Stromal cell of bone marrow (primary cell): Measurements from ENCODE around the gene ZNF524.

Experiments
- DNase-seq: peaks from one replicate; pipeline ENCODE4 v3.0.0-alpha.2; 2012; ENCODE audit warnings: low read depth

Gene ZNF524

DNA sequence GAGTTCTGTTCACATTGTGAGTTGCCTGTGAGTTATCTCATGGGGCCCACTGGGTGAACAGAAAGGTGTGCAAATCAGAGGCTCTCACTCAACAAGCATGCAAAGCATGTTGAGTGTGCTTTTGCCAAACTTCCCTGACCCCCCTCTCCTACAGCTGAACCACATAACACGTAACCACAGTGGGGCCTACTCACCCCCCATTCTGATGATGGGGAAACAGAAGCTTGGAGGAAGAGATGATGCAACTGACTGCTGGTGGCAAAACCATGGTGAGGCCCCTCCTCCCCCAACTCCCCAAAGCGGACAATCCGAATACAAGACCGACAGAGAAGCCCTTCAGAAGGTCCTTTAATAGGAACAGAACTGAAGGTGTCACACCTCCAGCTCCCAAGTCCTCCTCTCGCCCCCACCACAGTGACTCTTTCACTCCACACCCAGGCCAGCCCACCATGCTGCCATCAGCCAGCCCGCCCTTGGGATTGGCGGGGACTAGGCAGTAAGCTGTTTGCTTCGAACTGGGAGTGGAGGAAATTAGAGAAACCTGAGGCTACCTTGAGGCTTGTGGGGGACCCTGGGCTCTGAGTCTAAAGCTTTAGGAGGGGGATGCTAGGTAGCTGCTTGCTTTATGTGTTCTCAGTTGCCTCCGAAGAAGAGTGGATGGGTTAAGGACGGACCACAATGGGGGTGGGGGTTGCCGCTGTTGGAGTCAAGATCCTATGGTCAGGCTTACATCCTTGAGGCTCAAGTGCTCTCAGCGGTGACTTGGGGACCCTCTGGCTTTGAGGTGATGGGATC is 20.5 kb downstream of the ZNF524 start:
- no peak for DNase-seq

DNA sequence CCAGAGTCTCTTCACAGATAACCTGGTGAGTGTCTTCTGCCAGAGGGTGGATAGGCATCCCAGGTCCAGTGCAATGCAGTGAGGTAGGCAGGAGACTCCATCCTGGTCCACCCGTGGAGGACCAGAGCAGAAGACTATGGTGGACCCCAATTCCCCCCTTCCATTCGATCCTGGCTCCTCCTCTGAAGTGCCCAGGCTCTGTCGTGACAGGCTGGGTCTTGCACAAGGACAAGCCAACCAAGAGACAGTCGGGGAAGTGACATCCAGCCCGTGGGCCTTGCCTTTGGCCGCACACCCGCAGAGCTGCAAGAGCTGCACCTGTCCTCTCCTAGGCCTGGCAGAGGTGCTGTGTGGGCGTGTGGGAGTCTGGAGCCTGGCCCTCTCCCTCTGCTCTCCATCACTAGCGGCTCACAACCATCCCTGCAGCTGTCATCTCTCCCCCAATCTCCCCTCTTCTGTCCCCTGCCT is 21.2 kb downstream of the ZNF524 start:
- DNase-seq = no peak

- no peak for DNase-seq
These were observed 21.7 kb downstream of the ZNF524 start for GRCh38 chr19:55621673-55622231.

DNA sequence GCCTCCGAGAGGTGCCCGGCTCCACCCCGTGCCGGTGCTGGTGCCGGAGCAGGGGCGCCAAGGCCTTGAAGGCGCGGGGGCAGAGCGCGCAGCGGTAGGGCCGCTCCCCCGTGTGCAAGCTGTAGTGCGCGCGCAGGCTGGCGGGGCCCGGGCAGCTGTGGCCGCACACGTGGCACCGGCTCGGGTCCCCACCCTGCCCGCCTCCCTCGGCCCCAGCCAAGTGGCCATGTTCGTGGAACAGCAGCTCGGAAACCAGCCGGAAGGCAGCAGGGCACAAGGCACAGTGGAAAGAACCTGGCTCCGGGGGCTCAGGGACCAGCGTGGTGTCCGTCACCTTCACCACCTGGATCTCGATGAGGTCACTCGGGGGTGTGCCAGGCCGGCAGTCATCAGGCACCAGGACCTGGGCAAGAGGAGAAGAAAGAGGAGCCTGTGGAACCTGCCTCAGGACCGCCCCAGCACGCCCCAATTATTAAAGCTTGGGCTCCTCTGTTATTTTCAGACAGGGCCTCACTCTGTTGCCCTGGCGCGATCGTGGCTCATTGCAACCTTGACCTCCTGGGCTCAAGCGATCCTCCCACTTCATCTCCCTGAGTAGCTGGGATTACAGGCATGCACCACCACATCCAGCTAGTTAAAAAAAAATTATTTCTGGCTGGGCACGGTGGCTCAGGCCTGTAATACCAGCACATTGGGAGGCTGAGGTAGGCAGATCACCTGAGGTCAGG is 22.3 kb downstream of the ZNF524 start:
- no peak for DNase-seq

DNA sequence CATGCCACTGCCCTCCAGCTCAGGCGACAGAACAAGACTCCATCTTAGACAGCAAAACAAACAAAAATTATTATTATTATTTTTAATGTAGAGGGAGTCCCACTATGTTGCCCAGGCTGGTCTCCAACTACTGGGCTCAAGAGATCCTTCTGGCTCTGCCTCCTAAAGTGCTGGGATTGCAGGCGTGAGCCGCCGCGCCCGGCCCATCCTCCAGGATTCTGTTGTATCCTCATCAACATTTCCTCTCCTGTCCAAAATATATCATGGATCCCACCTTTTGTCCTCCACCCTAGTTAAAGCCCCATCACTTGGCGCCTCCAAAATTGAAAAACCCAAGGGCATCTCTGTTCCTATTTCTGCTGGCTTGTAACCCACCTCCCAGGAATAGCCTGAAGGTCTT is 23.0 kb downstream of the ZNF524 start:
- DNase-seq = no peak

GRCh38 chr19:55623561-55623960 is 23.5 kb downstream of the ZNF524 start:
- no peak for DNase-seq

GRCh38 chr19:55624109-55625003 is 24.3 kb downstream of the ZNF524 start, which contains the start of gene ZNF784:
TSS of gene ZNF784 (minus strand) at chr19:55624566. CDS start at chr19:55624561, 5 bp downstream.
- DNase-seq = peak; percentile 72

GRCh38 chr19:55625004-55625326 is 24.9 kb downstream of the ZNF524 start:
- DNase-seq = no peak

GRCh38 chr19:55626350-55626749 is 26.3 kb downstream of the ZNF524 start:
- DNase-seq = no peak

GRCh38 chr19:55632463-55632834 is 32.4 kb downstream of the ZNF524 start:
- DNase-seq = peak; percentile 86

GRCh38 chr19:55633861-55634260 is 33.8 kb downstream of the ZNF524 start:
- no peak for DNase-seq

DNA sequence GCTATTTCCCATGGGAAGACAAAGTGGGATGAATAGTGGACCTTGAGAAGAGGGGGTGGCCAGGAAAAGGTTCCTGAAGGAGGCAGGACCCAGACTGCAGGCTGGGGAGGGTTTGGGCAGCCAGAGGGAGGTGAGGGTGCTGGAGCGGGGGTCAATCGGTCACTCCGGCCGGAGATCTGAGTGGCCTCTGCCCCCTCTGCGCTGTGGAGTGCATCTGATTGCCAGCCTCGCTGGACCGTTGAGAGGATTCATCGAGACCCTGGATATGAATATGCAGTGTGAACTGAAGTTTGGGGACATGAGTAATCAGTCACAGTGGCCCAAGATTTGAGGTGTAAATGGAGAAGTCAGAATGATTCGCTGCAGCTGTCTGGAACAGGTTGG is 35.2 kb downstream of the ZNF524 start:
- DNase-seq = no peak

DNA sequence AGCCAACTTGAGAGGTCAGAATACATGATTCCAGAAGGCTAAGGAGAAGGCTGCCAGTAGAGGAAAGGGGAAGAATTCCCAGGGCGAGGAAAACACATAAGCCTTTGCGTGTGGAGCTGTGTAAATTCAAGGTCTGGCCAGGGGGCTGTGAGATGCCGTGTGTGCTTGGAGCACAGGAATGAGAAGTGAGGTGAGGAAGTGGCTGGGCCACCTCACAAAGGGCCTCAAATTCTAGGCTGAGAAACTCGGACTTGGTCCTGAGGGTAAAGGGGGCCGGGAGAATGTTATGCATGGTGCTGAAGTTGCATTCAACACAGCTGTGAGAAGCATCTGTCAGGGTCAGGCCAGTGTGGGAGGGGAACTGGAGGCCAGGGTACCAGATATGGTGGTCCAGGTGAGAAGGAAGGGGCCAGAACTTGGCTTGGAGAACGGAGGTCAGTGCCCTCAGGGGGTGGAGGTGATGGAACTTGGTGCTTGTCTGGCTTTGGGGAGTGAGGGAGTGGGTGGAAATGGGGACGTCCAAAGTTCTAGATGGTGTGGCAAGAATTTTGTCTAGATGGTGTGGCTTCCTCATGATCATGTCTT is 35.9 kb downstream of the ZNF524 start:
- DNase-seq = no peak

GRCh38 chr19:55636723-55637122 is 36.6 kb downstream of the ZNF524 start:
- DNase-seq = no peak

GRCh38 chr19:55637534-55637933 is 37.4 kb downstream of the ZNF524 start:
- no peak for DNase-seq

DNA sequence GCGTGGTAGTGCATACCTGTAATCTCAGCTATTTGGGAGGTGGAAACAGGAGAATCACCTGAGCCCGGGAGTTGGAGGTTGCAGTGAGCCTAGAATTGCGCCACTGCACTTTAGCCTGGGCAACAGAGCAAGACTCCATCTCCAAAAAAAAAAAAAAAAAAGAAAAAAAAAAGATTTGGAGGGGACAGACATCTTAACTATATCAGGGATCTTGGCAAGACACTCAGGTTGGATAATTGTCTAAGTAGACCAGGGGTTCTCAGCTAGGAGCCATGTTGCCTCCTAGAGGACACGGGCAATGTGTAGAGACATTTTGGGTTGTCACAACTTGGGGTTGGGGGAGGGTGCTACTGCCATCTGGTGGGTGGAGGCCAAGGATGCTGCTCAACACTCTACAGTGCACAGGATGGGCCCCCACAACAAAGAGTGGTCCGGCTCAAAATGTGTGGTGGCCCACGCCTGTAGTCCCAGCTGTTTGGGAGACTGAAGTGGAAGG is 38.8 kb downstream of the ZNF524 start:
- no peak for DNase-seq

- DNase-seq = no peak
These were observed 40.0 kb downstream of the ZNF524 start for GRCh38 chr19:55640043-55640576.

DNA sequence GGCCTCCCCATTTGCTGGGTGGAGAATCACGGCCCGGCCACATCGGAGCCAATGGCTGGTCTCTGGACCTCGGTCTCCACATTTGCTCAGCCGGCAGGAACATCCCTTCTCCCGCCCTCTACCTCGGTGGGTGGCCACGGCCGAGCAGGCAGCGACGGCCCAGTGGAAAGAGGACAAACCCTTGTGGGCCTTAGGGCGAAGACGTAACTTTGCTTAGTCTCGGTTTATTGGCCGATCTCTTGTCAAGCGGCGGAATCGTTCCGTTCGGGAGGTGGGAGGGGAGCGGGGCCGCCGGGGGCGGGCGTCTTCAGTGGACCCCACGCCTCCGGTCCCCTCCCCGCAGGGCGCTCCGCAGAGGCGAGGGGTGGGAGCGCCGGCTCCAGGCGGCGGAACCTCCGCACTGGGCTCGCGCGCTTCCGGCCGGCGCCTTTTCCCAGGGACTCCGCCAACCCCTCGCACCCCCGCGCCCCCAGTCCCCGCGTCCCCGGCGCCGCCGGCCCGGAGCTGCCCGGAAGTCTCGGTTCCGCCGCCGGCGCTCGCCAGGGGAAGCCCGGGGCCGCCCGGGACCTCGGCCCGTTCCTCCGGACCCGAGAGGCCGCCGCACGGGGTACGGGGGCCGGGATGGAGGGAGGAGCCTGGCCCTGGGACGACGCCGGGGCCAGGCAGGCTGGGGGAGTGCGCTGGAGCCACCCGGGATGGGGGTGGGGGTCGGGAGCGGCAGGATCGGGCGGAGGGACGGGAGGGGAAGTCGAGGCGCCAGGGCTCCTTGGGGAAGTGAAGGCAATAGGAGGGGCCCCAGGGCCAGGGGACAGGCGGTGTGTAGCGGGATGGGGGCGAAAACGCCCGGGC is 40.7 kb downstream of the ZNF524 start, which contains the start of gene ZNF580:
TSS of gene ZNF580 (plus strand) at position 426 of the 849 bp plus-strand sequence. CDS start 1,507 bp downstream, outside the sequence.
- DNase-seq = no peak

DNA sequence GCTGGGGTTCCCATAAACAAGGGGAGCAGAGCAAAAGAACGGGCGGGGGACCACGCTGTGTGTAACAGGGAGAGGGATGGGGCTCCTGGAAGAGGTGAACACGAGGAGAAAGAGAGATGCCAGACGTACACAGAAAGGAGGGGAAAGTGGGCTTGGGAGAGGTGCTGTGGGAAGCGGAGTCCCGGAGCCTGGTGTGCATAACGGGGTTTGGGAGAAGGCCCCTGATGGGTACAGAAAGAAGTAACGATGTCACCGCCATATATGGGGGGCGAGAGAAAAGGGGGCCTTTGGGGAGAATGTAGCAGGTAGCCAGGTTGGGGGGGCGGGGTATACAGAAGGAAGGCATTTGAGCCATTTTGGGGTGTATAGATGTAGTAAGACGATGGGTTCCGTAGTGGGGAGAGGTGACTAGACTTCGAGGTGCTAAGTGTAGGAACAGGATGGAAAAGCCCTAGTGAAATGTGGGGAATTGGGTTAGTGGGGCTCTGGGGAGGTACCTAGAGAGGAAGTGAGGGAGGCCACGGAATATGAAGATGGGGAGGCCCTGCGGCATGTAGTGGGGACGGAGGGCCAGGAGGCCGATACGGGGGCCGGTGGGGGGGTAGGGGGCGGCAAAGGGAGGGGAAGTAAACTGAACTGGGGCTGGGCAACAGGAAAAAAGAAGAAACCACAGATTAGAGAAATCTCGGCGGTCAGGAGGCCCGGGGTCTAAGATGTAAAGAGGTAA is 41.5 kb downstream of the ZNF524 start:
- DNase-seq = no peak
